Neural cell (in vitro differentiated cells): ENCODE results near the gene UGCG.

ENCODE experiments used
- EP300 ChIP-seq: fragments of 450-650 bp; conservative IDR thresholded peaks from 2 replicates; pipeline ENCODE4 v1.6.1; 2014; ENCODE audit warnings: antibody characterized with exemption, mild to moderate bottlenecking, moderate library complexity; ENCODE audit not compliant: poor library complexity, severe bottlenecking
- TF ChIP-seq, protein P1 (sequence below): fragments of 450-650 bp; IDR thresholded peaks from 2 replicates; pipeline ENCODE4 v1.5.1; 2014; ENCODE audit warnings: antibody characterized with exemption, mild to moderate bottlenecking, moderate library complexity; ENCODE audit not compliant: poor library complexity, severe bottlenecking

DNA sequence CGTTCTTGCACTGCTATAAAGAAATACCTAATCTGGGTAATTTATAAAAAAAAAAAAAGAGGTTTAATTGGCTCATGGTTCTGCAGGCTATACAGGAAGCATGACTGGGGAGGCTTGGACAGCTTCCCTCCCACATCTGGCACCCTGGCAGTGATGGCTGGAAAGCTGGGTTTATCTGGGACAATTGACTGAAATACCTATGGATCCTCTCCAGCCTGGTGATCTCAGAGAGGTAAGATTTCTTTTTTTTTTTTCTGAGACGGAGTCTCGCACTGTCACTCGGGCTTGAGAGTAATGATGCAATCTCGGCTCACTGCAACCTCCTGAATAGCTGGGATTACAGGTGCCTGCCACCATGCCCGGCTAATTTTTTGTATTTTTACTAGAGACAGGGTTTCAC lies 22.7 kb upstream of the UGCG start:
- TF ChIP-seq, protein P1, sequence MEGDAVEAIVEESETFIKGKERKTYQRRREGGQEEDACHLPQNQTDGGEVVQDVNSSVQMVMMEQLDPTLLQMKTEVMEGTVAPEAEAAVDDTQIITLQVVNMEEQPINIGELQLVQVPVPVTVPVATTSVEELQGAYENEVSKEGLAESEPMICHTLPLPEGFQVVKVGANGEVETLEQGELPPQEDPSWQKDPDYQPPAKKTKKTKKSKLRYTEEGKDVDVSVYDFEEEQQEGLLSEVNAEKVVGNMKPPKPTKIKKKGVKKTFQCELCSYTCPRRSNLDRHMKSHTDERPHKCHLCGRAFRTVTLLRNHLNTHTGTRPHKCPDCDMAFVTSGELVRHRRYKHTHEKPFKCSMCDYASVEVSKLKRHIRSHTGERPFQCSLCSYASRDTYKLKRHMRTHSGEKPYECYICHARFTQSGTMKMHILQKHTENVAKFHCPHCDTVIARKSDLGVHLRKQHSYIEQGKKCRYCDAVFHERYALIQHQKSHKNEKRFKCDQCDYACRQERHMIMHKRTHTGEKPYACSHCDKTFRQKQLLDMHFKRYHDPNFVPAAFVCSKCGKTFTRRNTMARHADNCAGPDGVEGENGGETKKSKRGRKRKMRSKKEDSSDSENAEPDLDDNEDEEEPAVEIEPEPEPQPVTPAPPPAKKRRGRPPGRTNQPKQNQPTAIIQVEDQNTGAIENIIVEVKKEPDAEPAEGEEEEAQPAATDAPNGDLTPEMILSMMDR: no peak
- no peak for TF ChIP-seq EP300
